HCT116 (cell line): ENCODE measurements around the gene A4GALT. TPM values are rescaled to one million over a fixed set of nuclear protein-coding genes. Genes with fewer than 3 reads are reported as not detected.

Source experiments
- ATAC-seq: fragments of 200-7000 bp; cut with Tn5 transposase; 2 replicates; pipeline ENCODE4 v1.9.1; 2020; ENCODE audit warnings: mild to moderate bottlenecking, moderate library complexity
- BruUV-seq: library from RNA; stranded (reverse); fragments of 400-500 nt; replicated peaks from 2 replicates; lab custom pipeline; 2021; lab: Mats Ljungman, UMichigan
- CTCF ChIA-PET: fragments of 300-600 bp; sonication (Branson Sonifier 250); formaldehyde crosslinking; loops from one replicate; lab custom pipeline; 2021; ENCODE audit warnings: antibody characterized with exemption; lab: Charles Lee
- POLR2A ChIA-PET: fragments of 300-600, 350-600 bp; sonication (Branson Sonifier 250); formaldehyde crosslinking; loops from one replicate; lab custom pipeline; 2021; ENCODE audit warnings: antibody characterized with exemption; lab: Charles Lee
- RAD21 ChIA-PET, 2 experiments: fragments of 300-600 bp; sonication (Branson Sonifier 250); formaldehyde crosslinking; loops; one replicate each; lab custom pipeline; 2023; ENCODE audit warnings: low total read pairs in 2 of 2; ENCODE audit not compliant: uncharacterized antibody in 2 of 2, unreplicated experiment in 2 of 2, low non-redundant PET in 1 of 2; lab: Charles Lee
- DNase-seq: peaks from one replicate; pipeline ENCODE4 v3.0.0-alpha.2; 2010; ENCODE audit warnings: low read depth, low spot score
- H2AFZ ChIP-seq: fragments of 200-600 bp; shearing (Covaris generic), sonication (generic); 2 replicates; pipeline ENCODE4 v1.6.1; 2017; ENCODE audit warnings: low read depth, mixed run types, mixed read lengths, antibody characterized with exemption, low read length; ENCODE audit not compliant: poor library complexity, severe bottlenecking
- H3K27ac ChIP-seq: 2 replicates; pipeline ENCODE4 v1.5.1; 2012; ENCODE audit warnings: low read depth, low read length
- H3K27me3 ChIP-seq: fragments of 200-600 bp; sonication (generic); 2 replicates; pipeline ENCODE4 v1.6.1; 2016; ENCODE audit warnings: mixed run types, low read length, mixed read lengths; ENCODE audit not compliant: insufficient read depth
- H3K36me3 ChIP-seq, 2 experiments: fragments of 200-500 bp in 1 of 2; fragments of 200-600 bp in 1 of 2; sonication (Bioruptor generic) in 1 of 2; sonication (generic) in 1 of 2; 2 replicates each; pipeline versions ENCODE4 v1.5.1 to v1.6.1; 2014 to 2016; ENCODE audit warnings: low read length in 2 of 2, inconsistent platforms in 1 of 2, mixed read lengths in 1 of 2, mixed run types in 1 of 2; ENCODE audit not compliant: insufficient read depth in 2 of 2, control insufficient read depth in 1 of 2
- H3K4me1 ChIP-seq, 2 experiments: fragments of 200-600 bp in 1 of 2; sonication (generic) in 1 of 2; 2 replicates each; pipeline versions ENCODE4 v1.5.1 to v1.6.1; 2012 to 2017; ENCODE audit warnings: low read length in 2 of 2, inconsistent platforms in 1 of 2, mild to moderate bottlenecking in 1 of 2, mixed read lengths in 1 of 2, mixed run types in 1 of 2, moderate library complexity in 1 of 2; ENCODE audit not compliant: insufficient read depth in 2 of 2, control insufficient read depth in 1 of 2
- H3K4me2 ChIP-seq: fragments of 200-600 bp; sonication (generic); 2 replicates; pipeline ENCODE4 v1.6.1; 2017; ENCODE audit warnings: mixed run types, low read length, mixed read lengths
- H3K4me3 ChIP-seq, 2 experiments: fragments of 200-600 bp in 1 of 2; sonication (generic) in 1 of 2; replicated peaks in 1 of 2; 2 replicates each; pipeline ENCODE4 v1.5.1; 2011 to 2016; ENCODE audit warnings: low read length in 2 of 2, control low read depth in 1 of 2, low read depth in 1 of 2, mild to moderate bottlenecking in 1 of 2, mixed read lengths in 1 of 2, mixed run types in 1 of 2
- H3K79me2 ChIP-seq: fragments of 200-600 bp; sonication (generic); 2 replicates; pipeline ENCODE4 v1.6.1; 2017; ENCODE audit warnings: mild to moderate bottlenecking, mixed run types, low read length, moderate library complexity, mixed read lengths; ENCODE audit not compliant: insufficient read depth
- H3K9ac ChIP-seq: fragments of 200-600 bp; sonication (generic); 2 replicates; pipeline ENCODE4 v1.6.1; 2016; ENCODE audit warnings: low read length, mixed read lengths
- H3K9me2 ChIP-seq: fragments of 200-600 bp; sonication (generic), shearing (Covaris generic); 2 replicates; pipeline ENCODE4 v1.6.1; 2017; ENCODE audit warnings: mixed run types, mild to moderate bottlenecking, moderate library complexity; ENCODE audit not compliant: insufficient read depth
- H3K9me3 ChIP-seq, 2 experiments: fragments of 200-500 bp in 1 of 2; fragments of 200-600 bp in 1 of 2; sonication (Bioruptor generic) in 1 of 2; sonication (generic) in 1 of 2; 2 replicates each; pipeline ENCODE4 v1.6.1; 2014 to 2017; ENCODE audit warnings: low read length in 2 of 2, mixed read lengths in 2 of 2, inconsistent platforms in 1 of 2, low read depth in 1 of 2, mild to moderate bottlenecking in 1 of 2, mixed run types in 1 of 2, moderate library complexity in 1 of 2; ENCODE audit not compliant: control insufficient read depth in 1 of 2, insufficient read depth in 1 of 2
- H4K20me1 ChIP-seq: fragments of 200-600 bp; sonication (generic), shearing (Covaris generic); 2 replicates; pipeline ENCODE4 v1.6.1; 2017; ENCODE audit warnings: mixed run types, mild to moderate bottlenecking, moderate library complexity; ENCODE audit not compliant: insufficient read depth
- CTCF ChIP-seq, 3 experiments: fragments of 200-600 bp in 1 of 3; sonication (generic) in 1 of 3; IDR thresholded peaks in 2 of 3; conservative IDR thresholded peaks in 1 of 3; 2 replicates each; pipeline ENCODE4 v1.5.1; 2012 to 2017; ENCODE audit warnings: low read depth in 2 of 3, low read length in 2 of 3, antibody characterized with exemption in 1 of 3, borderline replicate concordance in 1 of 3, control low read depth in 1 of 3, mild to moderate bottlenecking in 1 of 3, mixed read lengths in 1 of 3, mixed run types in 1 of 3, moderate library complexity in 1 of 3; ENCODE audit not compliant: insufficient read depth in 1 of 3
- ELF1 ChIP-seq: IDR thresholded peaks from 2 replicates; pipeline ENCODE4 v1.6.1; 2012; ENCODE audit warnings: low read depth, borderline replicate concordance
- JUND ChIP-seq: IDR thresholded peaks from 2 replicates; pipeline ENCODE4 v1.6.1; 2012
- POLR2A ChIP-seq: IDR thresholded peaks from 2 replicates; pipeline ENCODE4 v1.7.0; 2011; ENCODE audit warnings: borderline replicate concordance; ENCODE audit not compliant: insufficient read depth, insufficient read length; ENCODE audit errors: extremely low read depth
- POLR2AphosphoS5 ChIP-seq: IDR thresholded peaks from 2 replicates; pipeline ENCODE4 v1.6.1; 2011; ENCODE audit warnings: mild to moderate bottlenecking, low read depth, low read length, moderate library complexity
- SP1 ChIP-seq: IDR thresholded peaks from 2 replicates; pipeline ENCODE4 v1.6.1; 2012; ENCODE audit warnings: low read depth
- ZBTB33 ChIP-seq: IDR thresholded peaks from 2 replicates; pipeline ENCODE4 v1.6.1; 2011; ENCODE audit warnings: mild to moderate bottlenecking, low read length, moderate library complexity; ENCODE audit not compliant: insufficient replicate concordance; ENCODE audit errors: extremely low read depth
- ZNF274 ChIP-seq: fragments of 200-500 bp; sonication (Bioruptor generic); IDR thresholded peaks from 2 replicates; pipeline ENCODE4 v1.6.1; 2014; ENCODE audit warnings: mild to moderate bottlenecking, low read depth, low read length, inconsistent platforms
- intact Hi-C: fragments of 100-400 bp; cut with micrococcal nuclease; formaldehyde crosslinking; loops from 2 replicates; pipeline ENCODE4 v1.10.0; 2022
- total RNA-seq: library from RNA; stranded (reverse); gene quantifications from one replicate; pipeline ENCODE4 v1.2.1, GENCODE V29; 2021; ENCODE audit not compliant: unreplicated experiment

Gene A4GALT
- total RNA-seq, 1 experiment from 2014 or later, result 16.0 TPM

- Histone ChIP-seq H3K4me3 (no peak overlapping the region), H3K36me3 (no peaks in the 10 kb centered on the region), H4K20me1 (no peaks in the 10 kb centered on the region), H3K9me3 (no peaks in the 10 kb centered on the region), H3K27ac (no peak overlapping the region), H3K4me1 (peaks cover 26 to 35% of the 10 kb centered on the region in 2 experiments), H3K79me2 (peaks cover 6% of the 10 kb centered on the region; the same call in 1 of the 2 replicates), H2AFZ (no peak overlapping the region), H3K27me3 (no peaks in the 10 kb centered on the region), H3K9me2 (no peaks in the 10 kb centered on the region), H3K4me2 (no peak overlapping the region), H3K9ac (no peak overlapping the region)
- no peak for DNase-seq
- ATAC-seq, result no peak
- ChIA-PET RAD21 (no interaction called here), CTCF (no interaction called here), POLR2A (no interaction called here)
- no TSS peak for BruUV-seq
- intact Hi-C loops, result no loop called here
- TF ChIP-seq JUND, result no peak
- no peak for TF ChIP-seq SP1
- no peak for TF ChIP-seq ZNF274
- TF ChIP-seq CTCF (IDR thresholded peaks at IDR 0.05 in 2 of 3, conservative IDR thresholded peaks at IDR 0.05 in 1 of 3; ENCODE audit: borderline replicate concordance in 1 of 3, insufficient read depth in 1 of 3, low read depth in 2 of 3, low read length in 2 of 3), result no peak
- no peak for TF ChIP-seq POLR2AphosphoS5
- TF ChIP-seq ELF1, result no peak
- TF ChIP-seq POLR2A, result no peak
- no peak for TF ChIP-seq ZBTB33
Observed at GRCh38 chr22:42701694-42702093, 19.0 kb downstream of the A4GALT start.
